H1 (cell line): ENCODE measurements around the gene LRRC63. TPM values are rescaled to one million over a fixed set of nuclear protein-coding genes. Genes with fewer than 3 reads are reported as not detected.

Experiments
- GTF2F1 ChIP-seq: IDR thresholded peaks from 2 replicates; pipeline ENCODE4 v1.6.1; 2012; ENCODE audit warnings: low read depth, low read length, improper control_type of control experiment, borderline replicate concordance
- HDAC6 ChIP-seq: IDR thresholded peaks from one replicate; pipeline ENCODE4 v1.7.1; 2012; ENCODE audit warnings: low read depth, mild to moderate bottlenecking, inconsistent platforms, low read length, moderate library complexity
- POLR2A ChIP-seq, 2 experiments: IDR thresholded peaks; 1 replicate in 1 of 2; 2 replicates in 1 of 2; pipeline ENCODE4 v1.6.1; 2011; ENCODE audit warnings: low read depth in 2 of 2, low read length in 2 of 2, mild to moderate bottlenecking in 2 of 2; ENCODE audit errors: control extremely low read depth in 1 of 2
- RFX5 ChIP-seq: IDR thresholded peaks from 2 replicates; pipeline ENCODE4 v1.6.1; 2011; ENCODE audit warnings: low read depth, low read length, improper control_type of control experiment, borderline replicate concordance
- RNF2 ChIP-seq: fragments of 200-900, 300-1000 bp; sonication (generic); IDR thresholded peaks from 2 replicates; pipeline ENCODE4 v1.7.1; 2016; ENCODE audit warnings: borderline replicate concordance, low read depth, mild to moderate bottlenecking, antibody characterized with exemption, low read length; ENCODE audit not compliant: poor library complexity, severe bottlenecking; ENCODE audit errors: missing control alignments
- USF2 ChIP-seq: IDR thresholded peaks from 2 replicates; pipeline ENCODE4 v1.6.1; 2011; ENCODE audit warnings: low read length, improper control_type of control experiment
- polyA plus RNA-seq, 7 experiments: library from polyadenylated mRNA; depleted of rRNA in 3 of 7; stranded (reverse) in 5 of 7; unstranded in 2 of 7; fragments of >200 nt in 5 of 7; fragments of 200-250 nt in 2 of 7; gene quantifications; 1 replicate in 5 of 7; 2 replicates in 1 of 7; 4 replicates in 1 of 7; pipeline versions ENCODE4 v1.2.1 to v1.2.3, GENCODE V29; 2011 to 2013; ENCODE audit warnings: missing spikeins in 2 of 7, mixed read lengths in 2 of 7
- total RNA-seq: library from RNA; stranded (reverse); fragmentation: NEBNext Ultra II Directional; extraction: Animal tissue kit (Norgen Biotek cat#: 25700); gene quantifications from 2 replicates; pipeline ENCODE4 v1.2.1, GENCODE V29; 2021

The LRRC63 gene
- total and polyA plus RNA-seq, 2 of the 8 experiments (the other 6 are each of a cell fraction or from before 2014, with no cell fraction given) = not detected

GRCh38 chr13:46206143-46206542, 5.6 kb upstream of the LRRC63 start (continued):
- no peak for TF ChIP-seq HDAC6
- no peak for TF ChIP-seq POLR2A (IDR thresholded peaks at IDR 0.05; ENCODE audit: control extremely low read depth in 1 of 2, low read depth in 2 of 2, low read length in 2 of 2)
- TF ChIP-seq GTF2F1 = no peak
- no peak for TF ChIP-seq RNF2
- no peak for TF ChIP-seq USF2
- TF ChIP-seq RFX5 = no peak
